Activated CD4-positive, alpha-beta T cell treated with anti-CD3 and anti-CD28 coated beads for 24 hours (primary cell): ENCODE results near the gene NFIA.

Source experiments
- DNase-seq, 2 donors: peaks; one replicate each; pipeline ENCODE4 v3.0.0-alpha.2; 2020; ENCODE audit warnings: low read depth in 2 of 2

Gene NFIA

GRCh38 chr1:61152469-61153105, 70.2 kb downstream of the NFIA start:
- no peak for DNase-seq

- no peak for DNase-seq
Measured at GRCh38 chr1:61156576-61157467, 74.5 kb downstream of the NFIA start.

GRCh38 chr1:61157468-61157987, 75.2 kb downstream of the NFIA start:
- DNase-seq = no peak

GRCh38 chr1:61158591-61158990, 76.2 kb downstream of the NFIA start:
- no peak for DNase-seq

- DNase-seq = no peak
Measured at GRCh38 chr1:61160526-61160925, 78.2 kb downstream of the NFIA start.

GRCh38 chr1:61162520-61163258, 80.3 kb downstream of the NFIA start:
- no peak for DNase-seq

GRCh38 chr1:61163355-61163754, 81.0 kb downstream of the NFIA start:
- DNase-seq = no peak

GRCh38 chr1:61165402-61165801, 83.0 kb downstream of the NFIA start:
- DNase-seq = no peak

GRCh38 chr1:61167309-61167708, 84.9 kb downstream of the NFIA start:
- DNase-seq = no peak

- no peak for DNase-seq
Measured at GRCh38 chr1:61169045-61169444, 86.7 kb downstream of the NFIA start.

GRCh38 chr1:61169634-61170033, 87.3 kb downstream of the NFIA start:
- no peak for DNase-seq

GRCh38 chr1:61170328-61171238, 88.2 kb downstream of the NFIA start:
- DNase-seq = no peak

GRCh38 chr1:61171346-61171745, 89.0 kb downstream of the NFIA start:
- DNase-seq = no peak

GRCh38 chr1:61171974-61172373, 89.6 kb downstream of the NFIA start:
- DNase-seq = no peak

- DNase-seq = no peak
Measured at GRCh38 chr1:61173118-61173517, 90.8 kb downstream of the NFIA start.

- no peak for DNase-seq
Measured at GRCh38 chr1:61174060-61174795, 91.9 kb downstream of the NFIA start.

- DNase-seq = no peak
Measured at GRCh38 chr1:61175976-61176375, 93.6 kb downstream of the NFIA start.

- DNase-seq = no peak
Measured at GRCh38 chr1:61181067-61182038, 99.0 kb downstream of the NFIA start.

GRCh38 chr1:61182049-61182448, 99.7 kb downstream of the NFIA start:
- DNase-seq = no peak
